ENCODE results near the gene PSD2. TPM values are rescaled to one million over a fixed set of nuclear protein-coding genes. Genes with fewer than 3 reads are reported as not detected.

PSD2 gene
- total and polyA plus RNA-seq, 2 experiments from 2014 or later = 0.08 to 0.10 TPM

DNA sequence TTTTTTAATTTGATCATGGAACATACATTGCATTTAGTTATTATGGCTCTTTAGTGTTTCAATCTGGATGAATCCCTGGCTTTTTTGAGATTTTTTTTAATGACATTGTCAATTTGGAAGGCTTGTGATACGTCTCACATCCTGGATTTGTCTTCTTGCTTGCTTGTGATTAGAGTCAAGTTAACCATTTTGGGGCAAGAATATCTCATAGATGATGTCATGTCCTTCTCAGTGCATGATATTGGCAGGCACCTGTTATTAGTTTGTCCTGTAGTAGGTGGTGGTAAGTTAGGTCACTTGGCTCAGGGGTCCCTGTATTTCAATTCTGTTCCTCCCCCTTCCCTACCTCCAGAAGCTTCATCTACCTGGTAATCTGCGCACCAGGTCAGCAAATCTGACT, 3.3 kb downstream of the PSD2 start (continued):
- TF ChIP-seq, protein P1, sequence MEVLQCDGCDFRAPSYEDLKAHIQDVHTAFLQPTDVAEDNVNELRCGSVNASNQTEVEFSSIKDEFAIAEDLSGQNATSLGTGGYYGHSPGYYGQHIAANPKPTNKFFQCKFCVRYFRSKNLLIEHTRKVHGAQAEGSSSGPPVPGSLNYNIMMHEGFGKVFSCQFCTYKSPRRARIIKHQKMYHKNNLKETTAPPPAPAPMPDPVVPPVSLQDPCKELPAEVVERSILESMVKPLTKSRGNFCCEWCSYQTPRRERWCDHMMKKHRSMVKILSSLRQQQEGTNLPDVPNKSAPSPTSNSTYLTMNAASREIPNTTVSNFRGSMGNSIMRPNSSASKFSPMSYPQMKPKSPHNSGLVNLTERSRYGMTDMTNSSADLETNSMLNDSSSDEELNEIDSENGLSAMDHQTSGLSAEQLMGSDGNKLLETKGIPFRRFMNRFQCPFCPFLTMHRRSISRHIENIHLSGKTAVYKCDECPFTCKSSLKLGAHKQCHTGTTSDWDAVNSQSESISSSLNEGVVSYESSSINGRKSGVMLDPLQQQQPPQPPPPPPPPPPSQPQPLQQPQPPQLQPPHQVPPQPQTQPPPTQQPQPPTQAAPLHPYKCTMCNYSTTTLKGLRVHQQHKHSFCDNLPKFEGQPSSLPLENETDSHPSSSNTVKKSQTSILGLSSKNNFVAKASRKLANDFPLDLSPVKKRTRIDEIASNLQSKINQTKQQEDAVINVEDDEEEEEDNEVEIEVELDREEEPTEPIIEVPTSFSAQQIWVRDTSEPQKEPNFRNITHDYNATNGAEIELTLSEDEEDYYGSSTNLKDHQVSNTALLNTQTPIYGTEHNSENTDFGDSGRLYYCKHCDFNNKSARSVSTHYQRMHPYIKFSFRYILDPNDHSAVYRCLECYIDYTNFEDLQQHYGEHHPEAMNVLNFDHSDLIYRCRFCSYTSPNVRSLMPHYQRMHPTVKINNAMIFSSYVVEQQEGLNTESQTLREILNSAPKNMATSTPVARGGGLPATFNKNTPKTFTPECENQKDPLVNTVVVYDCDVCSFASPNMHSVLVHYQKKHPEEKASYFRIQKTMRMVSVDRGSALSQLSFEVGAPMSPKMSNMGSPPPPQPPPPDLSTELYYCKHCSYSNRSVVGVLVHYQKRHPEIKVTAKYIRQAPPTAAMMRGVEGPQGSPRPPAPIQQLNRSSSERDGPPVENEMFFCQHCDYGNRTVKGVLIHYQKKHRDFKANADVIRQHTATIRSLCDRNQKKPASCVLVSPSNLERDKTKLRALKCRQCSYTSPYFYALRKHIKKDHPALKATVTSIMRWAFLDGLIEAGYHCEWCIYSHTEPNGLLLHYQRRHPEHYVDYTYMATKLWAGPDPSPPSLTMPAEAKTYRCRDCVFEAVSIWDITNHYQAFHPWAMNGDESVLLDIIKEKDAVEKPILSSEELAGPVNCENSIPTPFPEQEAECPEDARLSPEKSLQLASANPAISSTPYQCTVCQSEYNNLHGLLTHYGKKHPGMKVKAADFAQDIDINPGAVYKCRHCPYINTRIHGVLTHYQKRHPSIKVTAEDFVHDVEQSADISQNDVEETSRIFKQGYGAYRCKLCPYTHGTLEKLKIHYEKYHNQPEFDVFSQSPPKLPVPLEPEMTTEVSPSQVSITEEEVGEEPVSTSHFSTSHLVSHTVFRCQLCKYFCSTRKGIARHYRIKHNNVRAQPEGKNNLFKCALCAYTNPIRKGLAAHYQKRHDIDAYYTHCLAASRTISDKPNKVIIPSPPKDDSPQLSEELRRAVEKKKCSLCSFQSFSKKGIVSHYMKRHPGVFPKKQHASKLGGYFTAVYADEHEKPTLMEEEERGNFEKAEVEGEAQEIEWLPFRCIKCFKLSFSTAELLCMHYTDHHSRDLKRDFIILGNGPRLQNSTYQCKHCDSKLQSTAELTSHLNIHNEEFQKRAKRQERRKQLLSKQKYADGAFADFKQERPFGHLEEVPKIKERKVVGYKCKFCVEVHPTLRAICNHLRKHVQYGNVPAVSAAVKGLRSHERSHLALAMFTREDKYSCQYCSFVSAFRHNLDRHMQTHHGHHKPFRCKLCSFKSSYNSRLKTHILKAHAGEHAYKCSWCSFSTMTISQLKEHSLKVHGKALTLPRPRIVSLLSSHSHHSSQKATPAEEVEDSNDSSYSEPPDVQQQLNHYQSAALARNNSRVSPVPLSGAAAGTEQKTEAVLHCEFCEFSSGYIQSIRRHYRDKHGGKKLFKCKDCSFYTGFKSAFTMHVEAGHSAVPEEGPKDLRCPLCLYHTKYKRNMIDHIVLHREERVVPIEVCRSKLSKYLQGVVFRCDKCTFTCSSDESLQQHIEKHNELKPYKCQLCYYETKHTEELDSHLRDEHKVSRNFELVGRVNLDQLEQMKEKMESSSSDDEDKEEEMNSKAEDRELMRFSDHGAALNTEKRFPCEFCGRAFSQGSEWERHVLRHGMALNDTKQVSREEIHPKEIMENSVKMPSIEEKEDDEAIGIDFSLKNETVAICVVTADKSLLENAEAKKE (CRISPR knock-in tag; IDR thresholded peaks at IDR 0.05) = no peak
- no peak for TF ChIP-seq ZNF331 (CRISPR knock-in tag; IDR thresholded peaks at IDR 0.05; ENCODE audit: low read depth)

DNA sequence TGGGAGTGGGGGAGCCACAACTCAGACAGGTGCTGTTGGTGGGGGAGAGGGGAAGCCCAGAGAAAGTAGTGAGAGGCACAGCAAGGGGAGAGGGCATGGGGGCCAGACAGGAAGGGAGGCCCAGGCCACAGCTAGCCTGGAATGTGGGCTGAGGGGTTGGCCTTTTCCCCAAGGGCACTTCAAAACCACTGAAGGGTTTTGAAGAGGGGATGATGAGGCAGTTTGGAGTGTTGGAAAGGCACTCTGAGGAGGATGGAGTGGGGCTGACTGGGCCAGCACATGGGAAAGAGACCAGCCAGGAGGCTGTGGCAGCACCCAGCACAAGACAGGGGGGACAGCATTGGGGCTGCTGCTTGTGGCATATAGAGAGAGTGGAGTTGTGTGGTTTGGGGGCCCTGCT, 3.8 kb downstream of the PSD2 start:
- Mint-ChIP-seq H3K27me3 (ENCODE audit: insufficient read depth, low read depth, poor library complexity) (peaks cover 52% of the 10 kb centered on the region), H3K36me3 (ENCODE audit: low read depth) (no peaks in the 10 kb centered on the region; the same call in 2 of the 3 replicates)
- DNase-seq (ENCODE audit: low spot score) = no peak
- TF ChIP-seq ZNF114 (CRISPR knock-in tag; IDR thresholded peaks at IDR 0.05) (no peak), EZH2 (IDR thresholded peaks at IDR 0.05; ENCODE audit: low read depth, unreplicated experiment) (no peak), JUNB (IDR thresholded peaks at IDR 0.05; ENCODE audit: unreplicated experiment) (no peak), POLR2AphosphoS5 (IDR thresholded peaks at IDR 0.05; ENCODE audit: low read depth) (no peak), ZNF331 (CRISPR knock-in tag; IDR thresholded peaks at IDR 0.05; ENCODE audit: low read depth) (no peak), STAT1 (IDR thresholded peaks at IDR 0.05; ENCODE audit: unreplicated experiment) (no peak), NANOG (IDR thresholded peaks at IDR 0.05; ENCODE audit: borderline replicate concordance) (no peak)
- TF ChIP-seq, protein P2, sequence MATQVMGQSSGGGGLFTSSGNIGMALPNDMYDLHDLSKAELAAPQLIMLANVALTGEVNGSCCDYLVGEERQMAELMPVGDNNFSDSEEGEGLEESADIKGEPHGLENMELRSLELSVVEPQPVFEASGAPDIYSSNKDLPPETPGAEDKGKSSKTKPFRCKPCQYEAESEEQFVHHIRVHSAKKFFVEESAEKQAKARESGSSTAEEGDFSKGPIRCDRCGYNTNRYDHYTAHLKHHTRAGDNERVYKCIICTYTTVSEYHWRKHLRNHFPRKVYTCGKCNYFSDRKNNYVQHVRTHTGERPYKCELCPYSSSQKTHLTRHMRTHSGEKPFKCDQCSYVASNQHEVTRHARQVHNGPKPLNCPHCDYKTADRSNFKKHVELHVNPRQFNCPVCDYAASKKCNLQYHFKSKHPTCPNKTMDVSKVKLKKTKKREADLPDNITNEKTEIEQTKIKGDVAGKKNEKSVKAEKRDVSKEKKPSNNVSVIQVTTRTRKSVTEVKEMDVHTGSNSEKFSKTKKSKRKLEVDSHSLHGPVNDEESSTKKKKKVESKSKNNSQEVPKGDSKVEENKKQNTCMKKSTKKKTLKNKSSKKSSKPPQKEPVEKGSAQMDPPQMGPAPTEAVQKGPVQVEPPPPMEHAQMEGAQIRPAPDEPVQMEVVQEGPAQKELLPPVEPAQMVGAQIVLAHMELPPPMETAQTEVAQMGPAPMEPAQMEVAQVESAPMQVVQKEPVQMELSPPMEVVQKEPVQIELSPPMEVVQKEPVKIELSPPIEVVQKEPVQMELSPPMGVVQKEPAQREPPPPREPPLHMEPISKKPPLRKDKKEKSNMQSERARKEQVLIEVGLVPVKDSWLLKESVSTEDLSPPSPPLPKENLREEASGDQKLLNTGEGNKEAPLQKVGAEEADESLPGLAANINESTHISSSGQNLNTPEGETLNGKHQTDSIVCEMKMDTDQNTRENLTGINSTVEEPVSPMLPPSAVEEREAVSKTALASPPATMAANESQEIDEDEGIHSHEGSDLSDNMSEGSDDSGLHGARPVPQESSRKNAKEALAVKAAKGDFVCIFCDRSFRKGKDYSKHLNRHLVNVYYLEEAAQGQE (IDR thresholded peaks at IDR 0.05; ENCODE audit: unreplicated experiment) = no peak
- TF ChIP-seq, protein P3, sequence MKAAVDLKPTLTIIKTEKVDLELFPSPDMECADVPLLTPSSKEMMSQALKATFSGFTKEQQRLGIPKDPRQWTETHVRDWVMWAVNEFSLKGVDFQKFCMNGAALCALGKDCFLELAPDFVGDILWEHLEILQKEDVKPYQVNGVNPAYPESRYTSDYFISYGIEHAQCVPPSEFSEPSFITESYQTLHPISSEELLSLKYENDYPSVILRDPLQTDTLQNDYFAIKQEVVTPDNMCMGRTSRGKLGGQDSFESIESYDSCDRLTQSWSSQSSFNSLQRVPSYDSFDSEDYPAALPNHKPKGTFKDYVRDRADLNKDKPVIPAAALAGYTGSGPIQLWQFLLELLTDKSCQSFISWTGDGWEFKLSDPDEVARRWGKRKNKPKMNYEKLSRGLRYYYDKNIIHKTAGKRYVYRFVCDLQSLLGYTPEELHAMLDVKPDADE (IDR thresholded peaks at IDR 0.05) = no peak
- TF ChIP-seq, protein P4, sequence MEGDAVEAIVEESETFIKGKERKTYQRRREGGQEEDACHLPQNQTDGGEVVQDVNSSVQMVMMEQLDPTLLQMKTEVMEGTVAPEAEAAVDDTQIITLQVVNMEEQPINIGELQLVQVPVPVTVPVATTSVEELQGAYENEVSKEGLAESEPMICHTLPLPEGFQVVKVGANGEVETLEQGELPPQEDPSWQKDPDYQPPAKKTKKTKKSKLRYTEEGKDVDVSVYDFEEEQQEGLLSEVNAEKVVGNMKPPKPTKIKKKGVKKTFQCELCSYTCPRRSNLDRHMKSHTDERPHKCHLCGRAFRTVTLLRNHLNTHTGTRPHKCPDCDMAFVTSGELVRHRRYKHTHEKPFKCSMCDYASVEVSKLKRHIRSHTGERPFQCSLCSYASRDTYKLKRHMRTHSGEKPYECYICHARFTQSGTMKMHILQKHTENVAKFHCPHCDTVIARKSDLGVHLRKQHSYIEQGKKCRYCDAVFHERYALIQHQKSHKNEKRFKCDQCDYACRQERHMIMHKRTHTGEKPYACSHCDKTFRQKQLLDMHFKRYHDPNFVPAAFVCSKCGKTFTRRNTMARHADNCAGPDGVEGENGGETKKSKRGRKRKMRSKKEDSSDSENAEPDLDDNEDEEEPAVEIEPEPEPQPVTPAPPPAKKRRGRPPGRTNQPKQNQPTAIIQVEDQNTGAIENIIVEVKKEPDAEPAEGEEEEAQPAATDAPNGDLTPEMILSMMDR (conservative IDR thresholded peaks at IDR 0.05; ENCODE audit: low read depth in 2 of 2) = no peak

More for the DNA sequence above, 3.8 kb downstream of the PSD2 start:
- no peaks in the 10 kb centered on the region; the same call in 1 of the 3 replicates for H3K9me3 Mint-ChIP-seq
- no peaks in the 10 kb centered on the region for H3F3A ChIP-seq (replicated peaks; ENCODE audit: low read depth)
- no peak overlapping the region for H3K27ac ChIP-seq (ENCODE audit: low read depth)
- H4K20me1 ChIP-seq (replicated peaks; ENCODE audit: insufficient read depth) = no peaks in the 10 kb centered on the region; the same call in 1 of the 2 replicates
- peaks cover 7% of the 10 kb centered on the region for H3K4me1 Mint-ChIP-seq
- no peak overlapping the region for H3K4me2 ChIP-seq
- H3K27ac Mint-ChIP-seq = no peak overlapping the region
- peaks cover 2% of the 10 kb centered on the region; the same call in 1 of the 2 replicates for H3K9me2 ChIP-seq (ENCODE audit: insufficient read depth)
- no peak overlapping the region for H3K4me3 Mint-ChIP-seq
- ATAC-seq = no peak
- H3K4me1 ChIP-seq (ENCODE audit: insufficient read depth) = peaks cover 6% of the 10 kb centered on the region; the same call in 1 of the 2 replicates
- no peaks in the 10 kb centered on the region for H3K36me3 ChIP-seq (ENCODE audit: insufficient read depth)
- H2AFZ ChIP-seq = no peak overlapping the region
- H3K27me3 ChIP-seq (ENCODE audit: insufficient read depth) = peaks cover 56% of the 10 kb centered on the region
- no peak overlapping the region for H3K4me3 ChIP-seq
- H3K79me2 ChIP-seq (replicated peaks; ENCODE audit: insufficient read depth) = no peaks in the 10 kb centered on the region
